HG02970 (cell line): Measurements from ENCODE around the gene CAVIN1.
"Not testable (repeated sequence)": the region's sequence is repeated elsewhere in the genome, so short reads cannot be mapped to it uniquely, and the experiment has no call there.

Experiments used
- ATAC-seq: cut with Tn5 transposase; IDR thresholded peaks from one replicate; pipeline ENCODE4 v1.9.1; 2021; ENCODE audit warnings: mild to moderate bottlenecking, moderate library complexity, moderate number of reproducible peaks; ENCODE audit not compliant: unreplicated experiment, low FRiP score

The CAVIN1 gene

DNA sequence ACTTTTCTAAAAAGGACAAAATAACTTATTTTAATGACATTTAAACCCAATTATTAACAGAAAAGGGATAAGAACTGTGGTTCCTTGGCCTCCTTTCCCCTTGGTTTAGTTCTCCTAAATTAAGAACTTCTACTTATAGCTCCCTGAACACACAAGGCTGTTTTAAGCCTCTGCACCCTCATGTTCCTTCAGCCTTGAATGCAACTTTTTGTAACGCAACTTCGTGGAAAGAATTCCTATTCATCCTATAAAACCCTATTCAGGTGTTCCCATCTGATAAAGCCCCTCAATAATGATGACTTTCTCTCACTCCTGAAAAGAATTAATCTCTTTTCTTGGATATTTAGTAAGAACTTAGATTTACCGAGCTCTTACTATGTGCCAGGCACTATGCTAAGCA lies 41.2 kb downstream of the CAVIN1 start:
- no peak for ATAC-seq

DNA sequence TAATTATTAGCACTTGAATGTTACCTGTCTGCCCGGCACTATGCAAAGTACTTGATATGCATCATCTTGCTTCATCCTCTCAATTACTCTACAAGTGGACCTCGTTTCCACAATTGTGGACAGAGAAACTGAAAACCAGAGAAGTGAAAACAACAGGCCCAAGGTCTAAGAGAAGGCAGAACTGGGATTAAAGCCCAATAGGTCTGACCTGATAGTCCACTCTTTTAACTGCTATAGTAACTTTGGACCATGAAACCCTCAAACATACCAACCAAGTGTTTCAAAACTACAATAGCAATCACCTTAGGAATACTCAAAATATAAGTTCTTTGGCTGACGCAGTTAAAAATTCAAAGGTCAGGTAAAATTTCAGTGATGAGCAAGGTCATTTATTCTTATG lies 42.1 kb downstream of the CAVIN1 start:
- ATAC-seq: no peak

DNA sequence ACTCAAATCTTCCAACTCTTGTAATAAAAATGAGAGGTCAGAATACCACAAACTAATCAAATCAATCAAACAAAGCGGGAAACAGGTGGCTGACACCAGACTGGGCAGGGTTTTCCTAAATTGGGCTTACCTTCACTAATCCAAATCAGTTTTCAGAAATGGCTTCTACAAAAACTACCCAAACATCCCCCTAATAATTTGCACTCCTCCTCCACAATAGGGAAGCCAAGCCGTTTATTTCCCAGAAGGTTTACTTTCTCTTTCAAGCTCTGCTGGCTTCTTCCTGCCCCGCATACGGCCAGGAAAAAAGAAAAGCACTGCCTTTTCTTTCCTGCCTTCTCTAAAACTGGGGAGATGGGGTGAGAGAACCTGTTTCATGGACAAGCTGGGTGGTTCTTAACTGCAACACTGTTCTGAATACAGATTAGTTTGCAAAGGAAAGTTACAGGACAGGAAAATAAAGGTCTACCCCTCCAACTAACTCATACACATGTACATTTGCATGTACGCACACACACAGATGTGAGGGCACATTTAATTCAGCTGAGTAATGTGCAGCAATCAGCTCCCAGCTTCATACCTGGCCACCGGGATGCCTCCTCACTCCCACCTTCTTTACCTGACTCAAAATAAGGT lies 44.0 kb downstream of the CAVIN1 start:
- no peak for ATAC-seq

DNA sequence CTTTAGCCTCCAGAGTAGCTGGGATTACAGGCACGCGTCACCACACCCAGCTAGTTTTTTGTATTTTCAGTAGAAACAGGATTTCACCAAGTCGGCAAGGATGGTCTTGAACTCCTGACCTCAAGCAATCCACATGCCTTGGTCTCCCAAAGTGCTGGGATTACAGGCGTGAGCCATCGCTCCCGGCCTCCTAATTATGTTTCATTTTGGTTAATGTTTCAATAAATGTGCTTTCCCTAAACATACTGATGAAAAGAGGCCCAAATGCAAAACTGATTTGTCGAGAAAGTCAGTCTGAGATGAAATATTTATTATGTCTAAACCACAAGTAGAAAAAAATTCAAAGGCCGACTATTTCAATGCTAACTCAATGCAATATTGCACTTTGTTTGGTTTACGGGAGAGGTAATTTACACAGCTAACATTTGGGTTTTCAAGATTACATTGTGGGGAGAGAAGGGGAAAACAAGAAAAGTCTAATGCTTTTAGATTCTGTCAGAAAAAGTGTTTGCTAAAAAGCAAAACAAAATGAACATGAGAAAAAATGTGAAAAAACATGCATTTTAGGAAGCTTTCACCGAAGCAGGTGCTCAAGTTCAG lies 44.6 kb downstream of the CAVIN1 start:
- no peak for ATAC-seq

DNA sequence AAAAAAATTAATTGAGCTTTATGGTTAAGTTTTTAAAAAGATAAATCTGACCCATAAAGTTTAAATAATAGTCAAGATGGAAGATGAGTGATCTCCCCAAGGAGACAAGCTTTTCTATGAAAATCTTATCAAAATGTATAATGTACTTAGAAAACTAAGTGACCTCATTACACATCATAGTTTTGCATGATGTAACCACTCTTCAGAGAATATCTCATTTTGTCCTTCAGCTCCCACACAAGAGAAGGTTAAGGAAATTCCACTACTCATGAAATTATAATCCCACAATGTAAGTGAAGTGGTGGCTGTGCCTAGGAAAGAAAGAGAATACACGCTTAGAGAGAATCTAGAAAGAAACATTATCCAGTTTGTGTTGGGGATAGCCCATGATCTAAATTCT lies 49.2 kb downstream of the CAVIN1 start:
- no peak for ATAC-seq

DNA sequence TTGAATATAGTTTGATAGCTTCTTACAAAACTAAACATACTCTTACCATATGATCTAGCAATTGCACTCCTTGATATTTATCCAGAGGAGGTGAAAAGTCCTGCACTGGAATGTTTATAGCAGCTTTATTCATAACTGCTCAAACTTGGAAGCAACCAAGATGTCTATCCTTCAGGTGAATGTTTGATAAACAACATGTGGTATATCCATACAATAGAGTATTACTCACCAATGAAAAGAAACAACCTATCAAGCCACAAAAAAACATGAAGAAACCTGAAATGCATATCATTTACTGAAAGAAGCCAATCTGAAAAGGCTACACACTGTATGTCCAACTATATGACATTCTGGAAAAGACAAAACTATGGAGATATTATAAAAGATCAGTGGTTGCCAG lies 50.9 kb downstream of the CAVIN1 start:
- no peak for ATAC-seq

DNA sequence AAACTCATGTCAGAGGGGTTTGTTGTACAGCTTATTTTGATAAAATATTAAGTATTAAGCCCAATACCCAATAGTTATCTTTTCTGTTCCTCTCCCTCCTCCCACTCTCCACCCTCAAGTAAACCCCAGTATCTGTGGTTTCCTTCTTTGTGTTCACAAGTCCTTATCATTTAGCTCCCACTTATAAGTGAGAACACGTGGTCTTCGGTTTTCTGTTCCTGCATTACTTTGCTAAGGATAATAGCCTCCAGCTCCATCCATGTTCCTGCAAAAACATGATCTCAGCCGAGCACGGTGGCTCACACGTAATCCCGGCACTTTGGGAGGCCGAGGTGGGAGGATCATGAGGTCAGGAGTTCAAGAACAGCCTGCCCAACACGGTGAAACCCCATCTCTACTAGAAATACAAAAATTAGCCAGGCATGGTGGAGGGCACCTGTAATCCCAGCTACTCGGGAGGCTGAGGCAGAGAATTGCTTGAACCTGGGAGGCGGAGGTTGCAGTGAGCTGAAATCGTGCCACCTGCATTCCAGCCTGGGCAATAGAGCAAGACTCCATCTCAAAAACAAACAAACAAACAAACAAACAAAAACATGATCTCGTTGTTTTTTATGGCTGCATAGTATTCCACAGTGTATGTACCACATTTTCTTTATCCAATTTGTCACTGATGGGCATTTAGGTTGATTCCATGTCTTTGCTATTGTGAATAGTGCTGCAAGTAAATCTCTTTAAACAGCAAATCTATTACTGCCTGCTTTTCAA lies 54.1 kb downstream of the CAVIN1 start:
- not testable (repeated sequence) for ATAC-seq

DNA sequence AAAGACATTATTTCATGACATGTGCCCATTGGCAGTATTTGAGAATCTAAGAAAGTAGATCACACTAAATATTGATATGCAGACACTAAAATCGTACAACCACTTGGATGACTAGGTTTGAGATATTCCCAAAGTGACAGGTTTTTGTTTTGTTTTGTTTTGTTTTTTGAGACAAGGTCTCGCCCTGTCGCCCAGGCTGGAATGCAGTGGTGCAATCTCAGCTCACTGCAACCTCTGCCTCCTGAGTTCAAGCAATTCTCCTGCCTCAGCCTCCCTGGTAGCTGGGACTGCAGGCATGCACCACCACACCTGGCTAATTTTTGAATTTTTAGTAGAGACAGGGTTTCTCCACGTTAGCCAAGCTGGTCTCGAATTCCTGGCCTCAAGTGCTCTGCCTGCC lies 54.7 kb downstream of the CAVIN1 start:
- not testable (repeated sequence) for ATAC-seq

DNA sequence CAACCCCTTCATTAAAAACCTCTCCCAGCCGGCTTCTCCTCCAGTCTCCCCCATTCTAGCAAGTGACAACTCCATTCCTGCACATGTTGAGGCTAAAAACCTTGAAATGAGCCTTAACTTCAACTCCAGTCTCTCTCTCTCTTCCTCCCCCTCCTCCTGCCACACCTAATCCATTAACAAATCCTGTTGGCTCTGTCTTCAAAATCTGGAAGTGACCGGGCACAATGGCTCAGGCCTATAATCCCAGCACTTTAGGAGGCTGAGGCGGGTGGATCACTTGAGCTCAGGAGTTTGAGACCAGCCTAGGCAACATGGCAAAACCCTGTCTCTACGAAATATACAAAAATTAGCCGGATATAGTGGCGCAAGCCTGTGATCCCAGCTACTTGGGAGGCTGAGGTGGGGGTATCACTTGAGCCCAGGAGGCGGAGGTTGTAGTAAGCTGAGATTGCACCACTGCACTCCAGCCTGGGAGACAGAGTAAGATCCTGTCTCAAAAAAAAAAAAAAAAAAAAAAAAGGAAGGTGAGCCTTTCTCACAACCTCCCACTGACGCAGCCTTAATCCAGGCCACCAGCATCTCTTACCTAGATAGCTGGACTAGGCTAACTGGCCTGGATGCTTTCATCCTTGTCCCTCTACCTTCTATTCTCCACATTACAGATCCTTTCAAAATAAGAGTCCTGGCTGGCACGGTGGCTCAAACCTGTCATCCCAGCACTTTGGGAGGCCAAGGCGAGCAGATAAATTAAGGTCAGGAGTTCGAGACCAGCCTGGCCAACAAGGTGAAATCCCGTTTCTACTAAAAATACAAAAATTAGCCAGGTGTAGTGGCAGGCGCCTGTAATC lies 56.7 kb downstream of the CAVIN1 start:
- not testable (repeated sequence) for ATAC-seq

DNA sequence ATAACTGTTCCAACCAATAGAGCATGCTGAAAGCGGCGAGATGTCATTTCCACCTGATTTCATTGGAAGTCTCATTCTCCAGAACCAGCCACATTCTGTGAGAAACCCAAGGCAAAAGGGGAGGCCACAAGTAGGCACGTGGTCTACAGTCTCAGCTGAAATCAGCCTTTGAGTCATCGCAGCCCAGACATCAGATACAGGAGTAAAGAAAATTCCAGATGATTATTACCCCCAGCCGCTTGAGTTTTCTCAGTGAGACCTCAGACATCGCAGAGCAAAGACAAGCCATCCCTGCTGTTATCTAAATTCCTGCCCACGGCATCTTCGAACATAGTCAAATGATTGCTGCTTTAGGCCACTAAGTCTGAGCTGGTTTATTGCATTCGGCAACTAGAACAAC lies 57.9 kb downstream of the CAVIN1 start:
- ATAC-seq: no peak

DNA sequence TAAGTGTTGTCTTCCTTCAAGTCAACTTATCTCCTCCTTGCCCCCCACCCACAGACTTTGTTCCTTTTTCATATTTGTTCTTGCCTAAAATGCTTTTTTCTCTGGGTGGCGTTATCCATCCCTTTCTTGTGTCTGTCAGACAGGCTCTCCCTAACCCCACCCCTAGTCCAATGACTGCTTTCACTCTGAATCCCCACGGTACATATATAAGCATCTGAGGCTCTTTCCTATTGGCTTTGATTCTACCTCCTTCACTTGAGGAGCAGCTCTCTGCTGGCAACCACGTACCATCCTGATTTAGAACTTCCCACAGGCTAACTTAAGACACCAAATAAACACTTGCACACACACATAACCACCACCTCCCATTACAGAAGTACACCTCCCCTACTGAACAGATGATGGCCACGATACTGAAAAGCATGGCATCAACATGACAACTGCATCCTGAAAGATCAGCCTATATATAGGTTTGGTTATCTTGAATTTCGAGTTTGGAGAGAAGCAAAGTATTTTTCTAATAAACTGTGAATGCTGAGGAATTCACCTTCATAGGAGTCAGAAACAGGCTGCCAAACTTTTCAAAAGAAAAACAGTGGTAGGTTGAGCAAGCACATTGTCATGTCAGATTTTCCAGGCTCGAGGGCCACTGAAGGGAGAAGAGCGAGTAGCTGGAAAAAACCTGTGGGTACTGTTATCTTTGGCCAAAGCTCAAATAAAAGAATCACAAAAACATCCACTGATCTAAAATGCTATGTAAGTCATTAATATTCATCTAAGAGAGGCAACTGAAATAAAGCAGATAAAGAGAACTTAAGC lies 59.1 kb downstream of the CAVIN1 start:
- no peak for ATAC-seq

DNA sequence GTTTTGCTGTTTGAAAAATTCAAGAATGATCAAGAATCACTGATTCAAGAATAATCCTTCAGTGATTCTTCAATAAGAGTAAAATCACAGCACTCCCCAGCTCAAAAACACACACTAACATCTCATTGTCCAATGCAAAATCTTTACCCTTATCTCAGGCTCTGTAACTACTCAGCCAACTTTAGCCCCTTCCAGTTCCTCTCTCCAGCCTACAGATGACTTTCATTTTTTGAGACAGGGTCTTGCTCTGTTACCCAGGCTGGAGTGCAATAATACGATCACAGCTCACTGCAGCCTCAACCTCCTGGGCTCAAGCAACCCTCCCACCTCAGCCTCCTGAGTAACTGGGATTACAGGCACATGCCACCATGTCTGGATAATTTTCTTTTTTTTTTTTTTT lies 59.8 kb downstream of the CAVIN1 start:
- no peak for ATAC-seq

DNA sequence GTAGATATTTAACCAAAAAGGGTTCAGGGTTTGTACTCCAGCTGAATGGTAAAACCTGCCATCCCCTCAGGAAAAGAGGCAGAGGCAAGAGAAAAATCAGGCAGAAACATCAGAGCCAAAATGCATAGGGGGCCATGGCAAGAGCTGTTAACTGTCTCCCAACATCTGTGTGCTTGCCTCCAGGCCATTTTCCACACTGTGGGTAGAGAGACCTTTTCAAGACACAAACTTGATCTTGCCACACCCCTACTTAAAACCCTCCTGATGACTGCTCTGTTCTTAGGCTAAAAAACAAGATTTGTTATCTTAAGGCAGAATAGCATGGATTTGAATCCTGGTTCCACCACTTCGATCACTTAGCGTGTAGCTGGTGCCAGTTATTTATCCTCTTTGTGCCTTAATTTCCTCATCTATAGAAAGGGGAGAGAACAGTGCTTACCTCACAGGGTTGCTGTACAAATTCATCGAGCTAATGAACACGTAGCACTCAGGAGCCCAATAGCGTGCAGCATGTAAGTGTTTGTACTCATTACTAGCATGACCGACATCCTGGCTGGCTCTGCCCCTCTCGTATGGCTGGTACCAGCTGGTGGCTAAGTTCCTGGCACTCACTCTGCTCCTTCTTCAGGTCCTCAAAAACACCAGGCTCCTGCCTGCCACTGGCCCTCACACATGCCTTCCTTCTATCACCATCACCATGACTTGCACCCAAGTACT lies 60.7 kb downstream of the CAVIN1 start:
- no peak for ATAC-seq

DNA sequence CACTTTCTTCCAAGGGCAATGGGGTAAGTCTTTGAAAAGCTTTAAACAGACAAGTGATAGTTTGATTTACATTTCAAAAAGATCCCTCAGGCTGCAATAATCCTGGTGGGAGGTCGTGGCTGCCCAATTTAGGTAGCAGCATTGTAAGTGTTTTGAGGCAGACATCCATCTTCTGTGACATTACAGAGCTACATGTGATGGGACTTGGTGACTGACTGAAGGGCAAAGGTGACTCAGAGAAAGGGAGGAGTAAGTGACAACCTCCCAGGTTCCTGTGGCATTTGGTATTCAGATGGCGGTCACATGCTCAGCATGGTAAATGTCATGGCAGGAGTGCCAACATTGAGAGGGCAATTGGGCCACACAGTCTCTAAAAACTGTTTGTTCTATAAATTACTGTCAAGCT lies 61.3 kb downstream of the CAVIN1 start:
- no peak for ATAC-seq

DNA sequence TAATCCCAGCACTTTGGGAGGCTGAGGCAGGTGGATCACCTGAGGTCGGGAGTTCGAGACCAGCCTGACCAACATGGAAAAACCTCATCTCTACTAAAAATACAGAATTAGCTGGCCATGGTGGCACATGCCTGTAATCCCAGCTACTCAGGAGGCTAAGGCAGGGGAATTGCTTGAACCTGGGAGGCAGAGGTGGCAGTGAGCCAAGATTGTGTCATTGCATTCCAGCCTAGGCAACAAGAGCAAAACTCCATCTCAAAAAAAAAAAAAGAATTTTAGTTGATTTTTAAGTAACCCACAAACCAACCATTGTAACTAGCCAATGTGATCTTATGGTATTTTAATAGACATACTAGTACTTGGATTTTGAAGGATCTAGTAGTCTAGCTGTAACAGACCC lies 62.7 kb downstream of the CAVIN1 start:
- ATAC-seq: not testable (repeated sequence)

DNA sequence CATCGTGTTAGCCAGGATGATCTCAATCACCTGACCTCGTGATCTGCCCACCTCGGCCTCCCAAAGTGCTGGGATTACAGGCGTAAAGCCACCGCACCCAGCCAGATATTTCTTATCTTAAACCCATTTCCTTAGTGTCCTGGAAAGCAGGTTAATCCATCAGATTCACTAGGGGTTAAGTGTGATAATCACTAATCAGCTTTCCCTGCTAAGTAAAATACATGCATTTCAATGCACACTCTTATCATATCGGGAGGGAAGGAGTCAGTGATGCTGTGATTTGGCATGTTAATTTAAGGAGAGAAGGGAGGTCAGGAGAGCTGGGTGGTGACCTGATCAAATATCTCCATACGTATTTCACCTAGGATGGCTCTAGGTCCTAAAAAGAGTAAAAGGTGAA lies 63.9 kb downstream of the CAVIN1 start:
- no peak for ATAC-seq

DNA sequence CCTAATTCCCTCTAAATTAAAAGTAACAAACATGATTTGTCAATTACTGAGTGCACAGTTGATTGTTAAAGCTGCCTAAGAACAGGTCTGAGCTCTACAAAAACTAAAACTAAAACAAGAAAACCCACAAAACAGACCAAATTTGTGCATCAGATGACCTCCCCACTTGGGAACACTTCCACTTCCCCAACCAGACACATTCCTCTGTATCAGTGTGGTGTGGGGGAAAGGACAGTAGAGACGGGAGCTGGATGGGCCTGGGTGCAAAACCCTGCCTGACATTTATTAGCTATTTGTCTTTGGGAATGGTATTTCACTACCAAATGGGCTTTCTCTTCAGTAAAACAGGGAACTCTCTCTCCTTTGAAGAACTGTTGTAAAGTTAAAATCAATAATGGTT lies 64.6 kb downstream of the CAVIN1 start:
- no peak for ATAC-seq

DNA sequence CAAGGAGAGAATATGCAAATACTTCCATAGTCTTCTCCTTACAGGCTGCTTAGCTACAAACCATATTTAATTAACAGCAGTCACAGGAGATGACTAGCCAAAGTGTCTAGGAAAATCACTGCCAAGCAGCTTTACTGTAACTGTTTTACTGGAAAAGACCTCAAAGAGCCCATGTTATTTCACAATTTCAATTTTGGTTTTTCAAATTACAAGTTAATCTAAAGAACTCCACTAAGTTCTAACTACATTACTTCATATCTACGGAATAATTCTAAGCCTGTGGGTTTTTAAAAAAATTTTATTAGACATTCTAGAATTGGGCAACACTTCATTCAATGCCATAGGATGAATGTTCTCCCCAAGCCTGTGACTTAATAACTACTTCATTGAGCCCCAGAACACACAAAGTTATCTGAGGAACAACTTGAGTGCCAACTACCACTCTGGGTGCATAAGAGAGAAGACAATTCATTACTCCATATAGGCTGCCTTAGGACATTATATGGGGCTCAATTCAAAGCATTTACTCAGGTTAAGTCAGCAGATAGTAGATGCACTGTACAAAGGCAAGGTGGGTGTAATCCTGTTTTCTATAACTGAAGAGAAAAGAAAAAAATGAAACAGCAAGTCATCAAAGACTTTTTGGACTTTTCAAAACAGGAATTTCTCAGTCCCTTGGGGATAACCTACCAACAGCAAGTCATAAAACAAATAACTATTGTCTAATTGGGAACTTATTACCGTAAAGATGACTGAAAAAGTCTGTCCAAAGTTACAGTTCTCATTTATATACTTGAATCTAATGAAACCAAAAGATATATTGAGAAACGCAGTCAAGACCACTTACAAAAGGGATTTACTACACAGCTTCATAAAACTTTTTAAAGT lies 67.9 kb downstream of the CAVIN1 start:
- ATAC-seq: no peak
